ENCODE measurements around the gene PCBP4.

DNA sequence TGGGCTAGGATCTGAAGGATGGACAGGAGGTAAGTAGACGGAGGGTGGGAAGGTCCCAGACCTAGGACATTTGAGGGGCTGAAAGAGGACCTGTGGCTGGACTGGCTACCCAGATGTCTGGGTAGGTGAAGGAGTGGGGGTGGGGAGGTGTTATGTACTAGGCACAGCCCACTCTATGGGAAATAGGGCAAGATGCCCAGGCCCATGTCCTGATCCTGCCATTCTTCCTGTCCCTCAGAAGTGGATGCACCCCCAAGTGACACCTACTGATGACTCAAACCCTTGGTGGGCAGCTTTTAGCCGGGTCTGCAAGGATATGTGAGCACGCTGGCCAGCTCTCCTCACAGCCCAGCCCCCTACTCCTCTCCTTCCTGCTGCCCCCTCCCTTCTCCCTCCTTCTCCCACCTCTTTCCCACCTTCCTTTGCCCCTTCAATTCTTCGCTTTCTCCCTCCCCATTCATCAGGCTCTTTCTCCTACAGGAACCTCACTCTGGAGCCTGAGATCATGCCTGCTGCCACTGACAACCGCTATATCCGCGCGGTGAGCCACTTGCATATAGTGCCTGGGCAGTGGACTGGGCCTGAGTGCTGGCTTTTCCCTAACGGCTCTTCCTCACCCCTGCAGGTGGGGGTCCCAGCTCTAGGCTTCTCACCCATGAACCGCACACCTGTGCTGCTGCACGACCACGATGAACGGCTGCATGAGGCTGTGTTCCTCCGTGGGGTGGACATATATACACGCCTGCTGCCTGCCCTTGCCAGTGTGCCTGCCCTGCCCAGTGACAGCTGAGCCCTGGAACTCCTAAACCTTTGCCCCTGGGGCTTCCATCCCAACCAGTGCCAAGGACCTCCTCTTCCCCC is 21.3 kb upstream of the PCBP4 start:
- TF ChIP-seq, protein P1, sequence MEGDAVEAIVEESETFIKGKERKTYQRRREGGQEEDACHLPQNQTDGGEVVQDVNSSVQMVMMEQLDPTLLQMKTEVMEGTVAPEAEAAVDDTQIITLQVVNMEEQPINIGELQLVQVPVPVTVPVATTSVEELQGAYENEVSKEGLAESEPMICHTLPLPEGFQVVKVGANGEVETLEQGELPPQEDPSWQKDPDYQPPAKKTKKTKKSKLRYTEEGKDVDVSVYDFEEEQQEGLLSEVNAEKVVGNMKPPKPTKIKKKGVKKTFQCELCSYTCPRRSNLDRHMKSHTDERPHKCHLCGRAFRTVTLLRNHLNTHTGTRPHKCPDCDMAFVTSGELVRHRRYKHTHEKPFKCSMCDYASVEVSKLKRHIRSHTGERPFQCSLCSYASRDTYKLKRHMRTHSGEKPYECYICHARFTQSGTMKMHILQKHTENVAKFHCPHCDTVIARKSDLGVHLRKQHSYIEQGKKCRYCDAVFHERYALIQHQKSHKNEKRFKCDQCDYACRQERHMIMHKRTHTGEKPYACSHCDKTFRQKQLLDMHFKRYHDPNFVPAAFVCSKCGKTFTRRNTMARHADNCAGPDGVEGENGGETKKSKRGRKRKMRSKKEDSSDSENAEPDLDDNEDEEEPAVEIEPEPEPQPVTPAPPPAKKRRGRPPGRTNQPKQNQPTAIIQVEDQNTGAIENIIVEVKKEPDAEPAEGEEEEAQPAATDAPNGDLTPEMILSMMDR (optimal IDR thresholded peaks at IDR 0.05 in 1 of 3, IDR thresholded peaks at IDR 0.05 in 1 of 3, conservative IDR thresholded peaks at IDR 0.05 in 1 of 3; ENCODE audit: extremely low read depth in 1 of 3, insufficient read depth in 2 of 3, low read length in 3 of 3), result no peak
- TF ChIP-seq EZH2 (IDR thresholded peaks at IDR 0.05; ENCODE audit: low read length), result no peak

Data from keratinocyte (primary cell).